Stimulated activated CD8-positive, alpha-beta memory T cell treated with anti-CD3 and anti-CD28 coated beads, Interleukin-12 subunit alpha, Interleukin-12 subunit beta, amount 100 ng/mL, for 24 hours (primary cell): ENCODE data around the gene PHF11.

ENCODE experiments used
- DNase-seq: peaks from one replicate; pipeline ENCODE4 v3.0.0-alpha.2; 2020; ENCODE audit errors: extremely low read depth

Gene PHF11

GRCh38 chr13:49498206-49498605, 2.5 kb downstream of the PHF11 start:
- DNase-seq: no peak

- DNase-seq: no peak
These were observed 4.3 kb downstream of the PHF11 start for GRCh38 chr13:49499889-49500660.

- no peak for DNase-seq
These were observed 7.2 kb downstream of the PHF11 start for GRCh38 chr13:49502954-49503353.

GRCh38 chr13:49503951-49504350, 8.2 kb downstream of the PHF11 start:
- no peak for DNase-seq

GRCh38 chr13:49512578-49512977, 16.8 kb downstream of the PHF11 start:
- no peak for DNase-seq

GRCh38 chr13:49516467-49516866, 20.7 kb downstream of the PHF11 start:
- DNase-seq: no peak

GRCh38 chr13:49517461-49517860, 21.7 kb downstream of the PHF11 start:
- no peak for DNase-seq

- DNase-seq: no peak
These were observed 25.5 kb downstream of the PHF11 start for GRCh38 chr13:49521224-49521623.

- no peak for DNase-seq
These were observed 29.2 kb downstream of the PHF11 start for GRCh38 chr13:49524740-49525501.

GRCh38 chr13:49527123-49527522, 31.4 kb downstream of the PHF11 start:
- no peak for DNase-seq

GRCh38 chr13:49528161-49528560, 32.4 kb downstream of the PHF11 start:
- no peak for DNase-seq

GRCh38 chr13:49530457-49530856, 34.7 kb downstream of the PHF11 start:
- DNase-seq: no peak

- DNase-seq: no peak
These were observed 36.8 kb downstream of the PHF11 start for GRCh38 chr13:49532593-49532992.

GRCh38 chr13:49533011-49533410, 37.3 kb downstream of the PHF11 start:
- no peak for DNase-seq

- no peak for DNase-seq
These were observed 38.0 kb downstream of the PHF11 start for GRCh38 chr13:49533591-49534269.

GRCh38 chr13:49536144-49536873, 40.6 kb downstream of the PHF11 start:
- no peak for DNase-seq

- no peak for DNase-seq
These were observed 42.7 kb downstream of the PHF11 start for GRCh38 chr13:49538404-49538803.

- no peak for DNase-seq
These were observed 43.6 kb downstream of the PHF11 start for GRCh38 chr13:49539313-49539712.

- DNase-seq: no peak
These were observed 44.0 kb downstream of the PHF11 start for GRCh38 chr13:49539746-49540145.

GRCh38 chr13:49540552-49540951, 44.8 kb downstream of the PHF11 start:
- DNase-seq: no peak

GRCh38 chr13:49543656-49544055, 47.9 kb downstream of the PHF11 start:
- no peak for DNase-seq

- no peak for DNase-seq
These were observed 49.9 kb downstream of the PHF11 start for GRCh38 chr13:49545661-49546060.
